ENCODE measurements around the gene SEC61A1.

SEC61A1 gene

GRCh38 chr3:128082546-128082945 is 30.3 kb downstream of the SEC61A1 start (continued):
- no peak for TF ChIP-seq TSHZ2 (CRISPR knock-in tag; IDR thresholded peaks at IDR 0.05)

- ATAC-seq = no peak
- TF ChIP-seq CSRNP3 (CRISPR knock-in tag; IDR thresholded peaks at IDR 0.05) (no peak), ARNTL (CRISPR knock-in tag; IDR thresholded peaks at IDR 0.05; ENCODE audit: borderline replicate concordance, low read depth) (no peak), ZFP30 (CRISPR knock-in tag; IDR thresholded peaks at IDR 0.05) (no peak), PPARA (CRISPR knock-in tag; IDR thresholded peaks at IDR 0.05; ENCODE audit: borderline replicate concordance) (no peak), CSDC2 (CRISPR knock-in tag; IDR thresholded peaks at IDR 0.05) (no peak), OSR1 (CRISPR knock-in tag; IDR thresholded peaks at IDR 0.05) (no peak), CREB5 (CRISPR knock-in tag; IDR thresholded peaks at IDR 0.05; ENCODE audit: low read depth) (no peak), BACH2 (CRISPR knock-in tag; IDR thresholded peaks at IDR 0.05; ENCODE audit: borderline replicate concordance) (no peak), ZNF70 (CRISPR knock-in tag; IDR thresholded peaks at IDR 0.05) (no peak), ZNF8 (CRISPR knock-in tag; IDR thresholded peaks at IDR 0.05) (no peak), TSHZ2 (CRISPR knock-in tag; IDR thresholded peaks at IDR 0.05) (no peak), TCF4 (CRISPR knock-in tag; IDR thresholded peaks at IDR 0.05; ENCODE audit: borderline replicate concordance) (no peak), ZNF565 (CRISPR knock-in tag; conservative IDR thresholded peaks at IDR 0.05; ENCODE audit: low read depth) (no peak)
- TF ChIP-seq, protein P1, sequence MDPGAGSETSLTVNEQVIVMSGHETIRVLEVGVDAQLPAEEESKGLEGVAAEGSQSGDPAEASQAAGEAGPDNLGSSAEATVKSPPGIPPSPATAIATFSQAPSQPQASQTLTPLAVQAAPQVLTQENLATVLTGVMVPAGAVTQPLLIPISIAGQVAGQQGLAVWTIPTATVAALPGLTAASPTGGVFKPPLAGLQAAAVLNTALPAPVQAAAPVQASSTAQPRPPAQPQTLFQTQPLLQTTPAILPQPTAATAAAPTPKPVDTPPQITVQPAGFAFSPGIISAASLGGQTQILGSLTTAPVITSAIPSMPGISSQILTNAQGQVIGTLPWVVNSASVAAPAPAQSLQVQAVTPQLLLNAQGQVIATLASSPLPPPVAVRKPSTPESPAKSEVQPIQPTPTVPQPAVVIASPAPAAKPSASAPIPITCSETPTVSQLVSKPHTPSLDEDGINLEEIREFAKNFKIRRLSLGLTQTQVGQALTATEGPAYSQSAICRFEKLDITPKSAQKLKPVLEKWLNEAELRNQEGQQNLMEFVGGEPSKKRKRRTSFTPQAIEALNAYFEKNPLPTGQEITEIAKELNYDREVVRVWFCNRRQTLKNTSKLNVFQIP (CRISPR knock-in tag; IDR thresholded peaks at IDR 0.05; ENCODE audit: borderline replicate concordance, low read depth) = no peak
Observed at GRCh38 chr3:128083396-128083795, 31.2 kb downstream of the SEC61A1 start.

GRCh38 chr3:128083980-128084674 is 31.9 kb downstream of the SEC61A1 start:
- peak; percentile 38 for ATAC-seq

More at GRCh38 chr3:128083980-128084674, 31.9 kb downstream of the SEC61A1 start:
- TF ChIP-seq TCF4 (CRISPR knock-in tag; IDR thresholded peaks at IDR 0.05; ENCODE audit: borderline replicate concordance) (no peak), ZFP30 (CRISPR knock-in tag; IDR thresholded peaks at IDR 0.05) (no peak), TSHZ2 (CRISPR knock-in tag; IDR thresholded peaks at IDR 0.05) (no peak), OSR1 (CRISPR knock-in tag; IDR thresholded peaks at IDR 0.05) (no peak), CSRNP3 (CRISPR knock-in tag; IDR thresholded peaks at IDR 0.05) (no peak), ZC3H10 (CRISPR knock-in tag; IDR thresholded peaks at IDR 0.05) (no peak), TOX (CRISPR knock-in tag; IDR thresholded peaks at IDR 0.05; ENCODE audit: borderline replicate concordance) (no peak)

Data from SK-N-SH treated with all-trans-retinoic acid at 6 μM for 48 hours (cell line).